WERI-Rb-1 (cell line): ENCODE data around the gene HNRNPF.
A peak's percentile ranks its signal among the peaks of the same experiment; 100 is the strongest.

Source experiments
- DNase-seq: peaks from one replicate; pipeline ENCODE4 v3.0.0-alpha.2; 2020
- H3K27ac ChIP-seq: fragments of 250-450 bp; sonication (Bioruptor Pico); 2 replicates; pipeline ENCODE4 v1.5.1; 2020; ENCODE audit warnings: mild to moderate bottlenecking, moderate library complexity
- H3K27me3 ChIP-seq: fragments of 250-450 bp; sonication (Bioruptor Pico); 2 replicates; pipeline ENCODE4 v1.5.1; 2021; ENCODE audit warnings: mild to moderate bottlenecking, low read depth, moderate library complexity; ENCODE audit not compliant: insufficient read depth, severe bottlenecking
- H3K36me3 ChIP-seq: fragments of 250-450 bp; sonication (Bioruptor Pico); 2 replicates; pipeline ENCODE4 v1.5.1; 2020; ENCODE audit warnings: mild to moderate bottlenecking, moderate library complexity
- H3K4me3 ChIP-seq: 2 replicates; pipeline ENCODE4 v1.5.1; 2011; ENCODE audit warnings: low read depth, mild to moderate bottlenecking, control low read depth, low read length
- H3K9me3 ChIP-seq: fragments of 250-450 bp; sonication (Bioruptor Pico); 2 replicates; pipeline ENCODE4 v1.5.1; 2021; ENCODE audit warnings: mild to moderate bottlenecking, moderate library complexity; ENCODE audit not compliant: severe bottlenecking
- TF ChIP-seq, protein P1 (sequence below): IDR thresholded peaks from 2 replicates; pipeline ENCODE4 v1.5.1; 2011; ENCODE audit warnings: low read depth, mild to moderate bottlenecking, control low read depth, inconsistent platforms, low read length

HNRNPF gene

DNA sequence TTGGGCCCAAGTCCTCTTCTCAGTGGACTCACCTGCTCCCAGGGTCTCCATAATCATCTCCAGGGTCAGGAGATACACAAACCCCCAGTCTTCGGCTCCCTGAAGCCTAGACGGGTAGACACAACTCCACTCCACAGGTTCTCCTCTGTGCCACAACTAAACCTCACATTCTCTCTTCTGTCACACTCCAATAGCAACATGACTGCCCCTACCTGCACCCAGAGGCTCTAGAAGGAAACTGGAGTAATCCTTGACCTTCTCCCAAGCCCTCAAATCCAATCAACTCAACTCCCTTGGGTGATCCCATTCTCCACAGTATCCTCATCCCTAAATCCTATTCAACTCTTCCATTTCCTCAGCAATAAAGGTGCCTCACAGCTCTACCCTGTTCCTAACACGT lies 16.2 kb downstream of the HNRNPF start:
- Histone ChIP-seq H3K9me3 (no peaks in the 10 kb centered on the region), H3K27me3 (no peaks in the 10 kb centered on the region), H3K27ac (peak overlapping the region; percentile 20), H3K4me3 (no peak overlapping the region), H3K36me3 (peaks cover 88% of the 10 kb centered on the region)
- DNase-seq = no peak
- TF ChIP-seq, protein P1, sequence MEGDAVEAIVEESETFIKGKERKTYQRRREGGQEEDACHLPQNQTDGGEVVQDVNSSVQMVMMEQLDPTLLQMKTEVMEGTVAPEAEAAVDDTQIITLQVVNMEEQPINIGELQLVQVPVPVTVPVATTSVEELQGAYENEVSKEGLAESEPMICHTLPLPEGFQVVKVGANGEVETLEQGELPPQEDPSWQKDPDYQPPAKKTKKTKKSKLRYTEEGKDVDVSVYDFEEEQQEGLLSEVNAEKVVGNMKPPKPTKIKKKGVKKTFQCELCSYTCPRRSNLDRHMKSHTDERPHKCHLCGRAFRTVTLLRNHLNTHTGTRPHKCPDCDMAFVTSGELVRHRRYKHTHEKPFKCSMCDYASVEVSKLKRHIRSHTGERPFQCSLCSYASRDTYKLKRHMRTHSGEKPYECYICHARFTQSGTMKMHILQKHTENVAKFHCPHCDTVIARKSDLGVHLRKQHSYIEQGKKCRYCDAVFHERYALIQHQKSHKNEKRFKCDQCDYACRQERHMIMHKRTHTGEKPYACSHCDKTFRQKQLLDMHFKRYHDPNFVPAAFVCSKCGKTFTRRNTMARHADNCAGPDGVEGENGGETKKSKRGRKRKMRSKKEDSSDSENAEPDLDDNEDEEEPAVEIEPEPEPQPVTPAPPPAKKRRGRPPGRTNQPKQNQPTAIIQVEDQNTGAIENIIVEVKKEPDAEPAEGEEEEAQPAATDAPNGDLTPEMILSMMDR = no peak

DNA sequence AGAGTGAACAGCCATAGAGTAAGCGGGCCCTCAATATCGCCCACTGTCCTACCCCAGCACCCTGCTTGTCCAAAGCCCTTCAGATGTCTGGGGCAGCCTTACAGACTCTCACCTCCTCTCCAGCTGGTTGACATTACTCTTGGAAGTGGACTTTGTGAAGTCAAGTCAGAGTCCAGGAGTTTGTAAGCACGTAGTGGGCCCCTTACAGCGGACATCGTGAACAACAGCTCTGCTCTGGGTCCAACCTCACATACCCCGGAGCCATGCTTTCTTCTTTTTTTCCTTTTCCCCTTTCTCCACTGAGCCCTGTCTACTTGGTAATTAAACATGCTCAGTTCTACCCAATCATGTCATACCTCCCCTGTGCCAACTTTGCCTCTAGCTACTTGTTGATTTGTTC lies 17.5 kb downstream of the HNRNPF start:
- H3K9me3 ChIP-seq = no peaks in the 10 kb centered on the region

GRCh38 chr10:43390759-43391158 lies 18.2 kb downstream of the HNRNPF start:
- peak; percentile 58 for DNase-seq
- TF ChIP-seq, protein P1 = peak; percentile 83
- Histone ChIP-seq H3K27me3 (no peaks in the 10 kb centered on the region), H3K27ac (peak overlapping the region; percentile 64), H3K36me3 (peaks cover 100% of the 10 kb centered on the region), H3K4me3 (no peak overlapping the region), H3K9me3 (no peaks in the 10 kb centered on the region)

More for the DNA sequence above, 17.5 kb downstream of the HNRNPF start:
- no peak for DNase-seq
- Histone ChIP-seq H3K27ac (peak overlapping the region; percentile 17; the same call in 1 of the 2 replicates), H3K27me3 (no peaks in the 10 kb centered on the region), H3K36me3 (peaks cover 100% of the 10 kb centered on the region), H3K4me3 (no peak overlapping the region)
- TF ChIP-seq, protein P1 = no peak

DNA sequence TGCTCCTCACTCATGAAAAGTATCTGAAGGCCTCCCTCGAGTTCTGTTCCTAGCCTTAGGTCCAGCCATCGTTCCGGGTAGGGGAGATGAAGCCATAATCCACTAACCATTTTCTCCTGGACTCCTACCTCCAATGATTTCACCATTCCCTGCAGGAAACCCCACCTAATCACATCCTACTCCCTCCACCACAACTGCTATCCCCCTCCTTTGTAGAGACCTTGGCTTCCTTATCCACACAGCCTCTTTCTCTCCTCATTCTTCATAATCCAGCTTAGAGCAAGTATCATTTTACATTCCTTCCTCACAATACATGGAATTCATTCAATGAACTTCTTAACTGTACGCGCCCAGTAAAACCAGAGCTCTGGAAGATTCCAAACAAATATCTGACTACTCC lies 18.7 kb downstream of the HNRNPF start:
- TF ChIP-seq, protein P1 = no peak
- H3K4me3 ChIP-seq = no peak overlapping the region
- peaks cover 100% of the 10 kb centered on the region for H3K36me3 ChIP-seq
- H3K27ac ChIP-seq = peak overlapping the region; percentile 64
- H3K27me3 ChIP-seq = no peaks in the 10 kb centered on the region
- no peaks in the 10 kb centered on the region for H3K9me3 ChIP-seq
- DNase-seq = no peak

GRCh38 chr10:43389867-43390266 lies 19.1 kb downstream of the HNRNPF start:
- peaks cover 99% of the 10 kb centered on the region for H3K36me3 ChIP-seq
- TF ChIP-seq, protein P1 = no peak
- H3K27ac ChIP-seq = peak overlapping the region; percentile 64
- H3K4me3 ChIP-seq = no peak overlapping the region
- H3K27me3 ChIP-seq = no peaks in the 10 kb centered on the region
- DNase-seq = peak; percentile 66
- no peaks in the 10 kb centered on the region for H3K9me3 ChIP-seq

DNA sequence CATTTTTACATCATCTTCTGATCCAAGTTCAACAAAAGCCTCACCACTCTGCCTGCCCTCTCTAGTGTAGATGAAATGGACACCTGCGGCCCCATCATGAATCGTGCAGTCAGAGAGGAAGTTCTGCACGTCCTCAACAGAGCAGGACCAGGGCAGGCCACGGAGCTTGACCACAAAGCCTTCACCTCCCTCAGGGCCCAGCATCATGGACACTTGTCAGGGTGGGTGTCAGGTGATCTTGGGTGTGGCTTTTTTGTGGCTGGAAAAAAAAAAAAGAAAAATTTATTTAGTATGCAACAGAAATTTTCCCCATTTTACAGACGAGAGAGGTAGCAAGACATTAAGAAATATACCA lies 21.3 kb downstream of the HNRNPF start:
- TF ChIP-seq, protein P1 = no peak
- H3K27me3 ChIP-seq = no peaks in the 10 kb centered on the region
- H3K36me3 ChIP-seq = peaks cover 83% of the 10 kb centered on the region
- H3K4me3 ChIP-seq = no peak overlapping the region
- H3K27ac ChIP-seq = no peak overlapping the region
- DNase-seq = no peak
- no peaks in the 10 kb centered on the region for H3K9me3 ChIP-seq
